SK-N-SH treated with all-trans-retinoic acid at 6 μM for 48 hours (cell line): ENCODE data around the gene PPP6R2.

Experiments used
- ATAC-seq: fragments of 200-7000 bp; cut with Tn5 transposase; 3 replicates; pipeline ENCODE4 v1.9.1; 2020; ENCODE audit warnings: mild to moderate bottlenecking, moderate library complexity
- CREB5 ChIP-seq: fragments of 250-450 bp; sonication (Bioruptor Pico); IDR thresholded peaks from 2 replicates; pipeline ENCODE4 v1.5.1; 2020; ENCODE audit warnings: low read depth, mild to moderate bottlenecking, moderate library complexity
- CSDC2 ChIP-seq: fragments of 250-450 bp; sonication (Bioruptor Pico); IDR thresholded peaks from 2 replicates; pipeline ENCODE4 v1.5.0; 2020; ENCODE audit warnings: mild to moderate bottlenecking, moderate library complexity
- CSRNP3 ChIP-seq: fragments of 250-450 bp; sonication (Bioruptor Pico); IDR thresholded peaks from 2 replicates; pipeline ENCODE4 v1.5.1; 2021; ENCODE audit warnings: mild to moderate bottlenecking, moderate library complexity
- GLIS3 ChIP-seq: fragments of 250-450 bp; sonication (Bioruptor Pico); IDR thresholded peaks from 2 replicates; pipeline ENCODE4 v1.5.0; 2020; ENCODE audit warnings: mild to moderate bottlenecking, moderate library complexity
- ISL1 ChIP-seq: fragments of 250-450 bp; sonication (Bioruptor Pico); IDR thresholded peaks from 2 replicates; pipeline ENCODE4 v2.1.2; 2022; ENCODE audit warnings: mild to moderate bottlenecking, moderate library complexity
- OSR1 ChIP-seq: fragments of 250-450 bp; sonication (Bioruptor Pico); IDR thresholded peaks from 2 replicates; pipeline ENCODE4 v1.8.0; 2022; ENCODE audit warnings: moderate library complexity, mild to moderate bottlenecking, inconsistent platforms
- PATZ1 ChIP-seq: fragments of 250-450 bp; sonication (Bioruptor Pico); IDR thresholded peaks from 2 replicates; pipeline ENCODE4 v1.8.0; 2020; ENCODE audit warnings: mild to moderate bottlenecking, moderate library complexity, borderline replicate concordance
- PPARA ChIP-seq: fragments of 250-450 bp; sonication (Bioruptor Pico); IDR thresholded peaks from 2 replicates; pipeline ENCODE4 v1.5.0; 2020; ENCODE audit warnings: mild to moderate bottlenecking, borderline replicate concordance
- RARB ChIP-seq: fragments of 250-450 bp; sonication (Bioruptor Pico); IDR thresholded peaks from 2 replicates; pipeline ENCODE4 v1.8.0; 2021; ENCODE audit warnings: mild to moderate bottlenecking, moderate library complexity
- SNAI2 ChIP-seq: fragments of 250-450 bp; sonication (Bioruptor Pico); IDR thresholded peaks from 2 replicates; pipeline ENCODE4 v1.5.0; 2020; ENCODE audit warnings: mild to moderate bottlenecking, moderate library complexity
- TCF4 ChIP-seq: fragments of 250-450 bp; sonication (Bioruptor Pico); IDR thresholded peaks from 2 replicates; pipeline ENCODE4 v1.8.0; 2021; ENCODE audit warnings: mild to moderate bottlenecking, moderate library complexity, borderline replicate concordance
- TOX ChIP-seq: fragments of 250-450 bp; sonication (Bioruptor Pico); IDR thresholded peaks from 2 replicates; pipeline ENCODE4 v1.8.0; 2021; ENCODE audit warnings: mild to moderate bottlenecking, moderate library complexity, borderline replicate concordance
- TSHZ2 ChIP-seq: fragments of 250-450 bp; sonication (Bioruptor Pico); IDR thresholded peaks from 2 replicates; pipeline ENCODE4 v1.5.0; 2020; ENCODE audit warnings: mild to moderate bottlenecking, moderate library complexity
- ZC3H10 ChIP-seq: fragments of 250-450 bp; sonication (Bioruptor Pico); IDR thresholded peaks from 2 replicates; pipeline ENCODE4 v1.5.1; 2021; ENCODE audit warnings: mild to moderate bottlenecking, moderate library complexity
- ZFP3 ChIP-seq: fragments of 250-450 bp; sonication (Bioruptor Pico); IDR thresholded peaks from 2 replicates; pipeline ENCODE4 v1.5.0; 2020; ENCODE audit warnings: mild to moderate bottlenecking, moderate library complexity
- ZNF565 ChIP-seq: fragments of 450-650 bp; formaldehyde crosslinking; conservative IDR thresholded peaks from 2 replicates; pipeline ENCODE4 v1.5.0; 2020; ENCODE audit warnings: low read depth, mild to moderate bottlenecking, moderate library complexity
- ZNF70 ChIP-seq: fragments of 450-650 bp; formaldehyde crosslinking; IDR thresholded peaks from 2 replicates; pipeline ENCODE4 v1.5.0; 2020; ENCODE audit warnings: mild to moderate bottlenecking, moderate library complexity
- ZNF8 ChIP-seq: fragments of 450-650 bp; formaldehyde crosslinking; IDR thresholded peaks from 2 replicates; pipeline ENCODE4 v1.5.0; 2020; ENCODE audit warnings: mild to moderate bottlenecking, moderate library complexity

The PPP6R2 gene

GRCh38 chr22:50297510-50298265 lies 45.4 kb upstream of the PPP6R2 start:
- ATAC-seq: no peak
- TF ChIP-seq TSHZ2 (CRISPR knock-in tag): no peak
- TF ChIP-seq ZFP3 (CRISPR knock-in tag): no peak
- TF ChIP-seq CREB5 (CRISPR knock-in tag): no peak
- no peak for TF ChIP-seq CSRNP3 (CRISPR knock-in tag)
- no peak for TF ChIP-seq TCF4 (CRISPR knock-in tag)
- TF ChIP-seq ZC3H10: no peak
- TF ChIP-seq RARB: no peak
- no peak for TF ChIP-seq ZNF565 (CRISPR knock-in tag)
- TF ChIP-seq GLIS3 (CRISPR knock-in tag): no peak
- TF ChIP-seq PATZ1: no peak
- no peak for TF ChIP-seq SNAI2 (CRISPR knock-in tag)
- no peak for TF ChIP-seq PPARA (CRISPR knock-in tag)
- no peak for TF ChIP-seq ZNF70
- TF ChIP-seq OSR1: no peak
- no peak for TF ChIP-seq CSDC2 (CRISPR knock-in tag)
- TF ChIP-seq ISL1 (CRISPR knock-in tag): no peak
- TF ChIP-seq, all 23 proteins: peak for 0

- no peak for ATAC-seq
- TF ChIP-seq ZFP3 (CRISPR knock-in tag) (no peak), GLIS3 (CRISPR knock-in tag) (no peak), ZNF8 (CRISPR knock-in tag) (no peak), SNAI2 (CRISPR knock-in tag) (no peak), CSDC2 (CRISPR knock-in tag) (no peak), TOX (CRISPR knock-in tag) (no peak), PPARA (CRISPR knock-in tag) (no peak), RARB (no peak), TSHZ2 (CRISPR knock-in tag) (no peak), ZNF70 (no peak)
- TF ChIP-seq, all 23 proteins: peak for 0
These were observed 44.9 kb upstream of the PPP6R2 start for GRCh38 chr22:50298266-50298637.
